SK-N-MC (cell line): ENCODE data around the gene HOXA2.

Experiments used
- EZH2 ChIP-seq: fragments of 200-600 bp; sonication (generic); IDR thresholded peaks from one replicate; pipeline ENCODE4 v1.6.1; 2017; ENCODE audit warnings: antibody characterized with exemption
- FOXP2 ChIP-seq: optimal IDR thresholded peaks from 2 replicates; pipeline ENCODE3; 2011; ENCODE audit warnings: mild to moderate bottlenecking, moderate library complexity; ENCODE audit not compliant: insufficient read depth; ENCODE audit errors: extremely low read length, control extremely low read depth
- POLR2AphosphoS5 ChIP-seq: IDR thresholded peaks from 2 replicates; pipeline ENCODE4 v1.6.1; 2012; ENCODE audit warnings: mild to moderate bottlenecking, low read depth, low read length, borderline replicate concordance

- TF ChIP-seq EZH2 (no peak), POLR2AphosphoS5 (no peak), FOXP2 (no peak)
These were observed 8.7 kb upstream of the HOXA2 start for GRCh38 chr7:27111042-27111750.
